Left renal pelvis (tissue), 4 donors: ENCODE measurements around the gene CMTM1. TPM values are rescaled to one million over a fixed set of nuclear protein-coding genes. Genes with fewer than 3 reads are reported as not detected.

Experiments
- DNase-seq, 4 donors: peaks; one replicate each; pipeline ENCODE4 v3.0.0-alpha.2; 2013; ENCODE audit warnings: low read depth in 4 of 4, low spot score in 3 of 4
- polyA plus RNA-seq, 4 donors: library from polyadenylated mRNA; unstranded; fragments of 120-200 nt; gene quantifications; one replicate each; pipeline ENCODE4 v1.2.1, GENCODE V29; 2013; ENCODE audit not compliant: insufficient read length in 4 of 4

The CMTM1 gene, protein sequence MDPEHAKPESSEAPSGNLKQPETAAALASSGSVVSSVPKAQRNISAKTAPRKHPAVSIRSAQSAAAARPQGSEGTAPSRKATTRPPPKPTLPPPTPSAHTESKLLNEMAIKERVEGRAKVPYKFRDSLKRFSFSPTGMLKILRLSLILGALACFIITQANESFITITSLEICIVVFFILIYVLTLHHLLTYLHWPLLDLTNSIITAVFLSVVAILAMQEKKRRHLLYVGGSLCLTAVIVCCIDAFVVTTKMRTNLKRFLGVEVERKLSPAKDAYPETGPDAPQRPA
- 1 to 10 TPM; 5.2 to 9.8 (median 6.7) TPM for polyA plus RNA-seq

DNA sequence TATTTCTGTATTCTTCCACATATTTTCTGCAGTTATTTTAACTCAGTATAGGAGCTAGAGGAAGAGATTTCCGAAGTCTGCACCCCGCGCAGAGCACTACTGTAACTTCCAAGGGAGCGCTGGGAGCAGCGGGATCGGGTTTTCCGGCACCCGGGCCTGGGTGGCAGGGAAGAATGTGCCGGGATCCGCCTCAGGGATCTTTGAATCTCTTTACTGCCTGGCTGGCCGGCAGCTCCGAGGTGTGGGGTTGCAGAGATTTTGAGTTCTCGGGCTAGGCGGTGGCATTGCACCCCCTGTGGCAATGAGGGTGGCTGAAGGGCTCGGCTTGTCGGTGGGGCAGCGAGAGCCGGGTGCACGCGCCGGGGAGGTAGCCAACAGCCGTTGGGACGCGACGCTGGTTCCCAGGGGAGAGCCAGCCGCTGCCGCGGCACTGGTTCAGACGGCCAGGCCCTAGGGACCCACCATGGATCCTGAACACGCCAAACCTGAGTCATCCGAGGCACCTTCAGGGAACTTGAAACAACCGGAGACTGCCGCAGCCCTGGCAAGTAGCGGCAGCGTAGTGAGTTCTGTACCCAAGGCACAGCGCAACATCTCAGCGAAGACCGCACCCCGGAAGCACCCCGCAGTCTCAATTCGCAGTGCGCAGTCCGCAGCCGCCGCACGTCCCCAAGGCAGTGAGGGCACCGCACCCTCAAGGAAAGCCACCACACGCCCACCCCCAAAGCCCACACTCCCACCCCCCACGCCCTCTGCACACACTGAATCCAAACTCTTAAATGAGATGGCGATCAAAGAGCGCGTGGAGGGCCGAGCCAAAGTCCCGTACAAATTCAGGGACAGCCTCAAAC is at the start of gene CMTM1:
TSS of gene CMTM1 (plus strand) at position 389 of the 851 bp plus-strand sequence. CDS start at position 464, 75 bp downstream.
- DNase-seq, result no peak

DNA sequence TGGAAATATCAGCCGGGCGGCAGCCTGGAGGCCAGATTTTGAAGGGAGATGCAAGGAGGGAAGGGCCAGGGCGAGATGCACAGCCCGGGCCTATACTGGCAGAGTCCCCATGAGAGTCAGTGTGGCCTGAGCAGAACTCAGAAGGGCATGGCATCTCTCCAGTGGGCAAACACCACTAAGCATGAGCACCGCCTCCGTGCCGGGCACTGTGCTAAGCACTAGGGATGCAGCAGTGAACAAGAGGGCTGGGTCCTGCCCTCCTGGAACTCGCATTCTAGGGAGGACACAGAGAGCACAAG is 49.8 kb upstream of the CMTM1 start:
- no peak for DNase-seq

DNA sequence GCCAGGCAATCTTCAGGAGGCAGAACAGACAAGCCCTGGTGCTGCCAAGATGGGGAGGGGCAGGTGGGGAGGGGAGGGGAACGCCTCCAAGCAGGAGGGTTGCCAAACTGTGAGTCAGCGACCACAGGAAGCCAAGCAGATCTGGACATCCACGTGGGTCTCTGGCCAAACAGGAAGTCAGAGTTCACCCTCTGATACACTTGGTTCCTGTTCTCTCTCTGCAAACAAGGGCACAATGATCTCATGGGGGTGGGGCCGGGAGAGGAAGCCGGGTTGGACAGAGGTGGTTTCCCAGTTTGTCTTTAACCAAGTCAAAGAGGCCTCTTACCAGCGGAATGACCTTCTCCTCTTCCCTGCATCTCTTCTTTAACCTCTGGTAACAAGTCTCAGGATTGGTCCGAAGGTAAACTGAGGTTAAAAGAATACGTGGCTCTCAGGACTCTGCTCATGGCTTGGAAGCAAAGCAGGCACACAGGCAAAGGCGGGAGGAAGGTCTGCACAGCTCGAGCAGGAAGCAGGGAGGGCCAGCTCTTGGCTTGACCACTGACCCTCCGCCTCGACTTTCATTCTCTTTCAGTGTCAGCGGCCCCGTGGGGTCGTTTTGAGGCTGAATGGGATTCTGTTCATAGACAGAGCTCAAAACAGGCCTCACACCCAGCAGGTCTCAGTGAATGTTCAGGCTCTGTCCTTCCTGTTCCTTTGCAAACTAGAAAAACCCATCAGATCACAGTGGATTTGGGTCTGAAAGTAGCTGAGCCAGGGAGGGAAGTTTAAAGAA is 49.2 kb upstream of the CMTM1 start:
- peak; percentile 64 to 81 (median 70) for DNase-seq

DNA sequence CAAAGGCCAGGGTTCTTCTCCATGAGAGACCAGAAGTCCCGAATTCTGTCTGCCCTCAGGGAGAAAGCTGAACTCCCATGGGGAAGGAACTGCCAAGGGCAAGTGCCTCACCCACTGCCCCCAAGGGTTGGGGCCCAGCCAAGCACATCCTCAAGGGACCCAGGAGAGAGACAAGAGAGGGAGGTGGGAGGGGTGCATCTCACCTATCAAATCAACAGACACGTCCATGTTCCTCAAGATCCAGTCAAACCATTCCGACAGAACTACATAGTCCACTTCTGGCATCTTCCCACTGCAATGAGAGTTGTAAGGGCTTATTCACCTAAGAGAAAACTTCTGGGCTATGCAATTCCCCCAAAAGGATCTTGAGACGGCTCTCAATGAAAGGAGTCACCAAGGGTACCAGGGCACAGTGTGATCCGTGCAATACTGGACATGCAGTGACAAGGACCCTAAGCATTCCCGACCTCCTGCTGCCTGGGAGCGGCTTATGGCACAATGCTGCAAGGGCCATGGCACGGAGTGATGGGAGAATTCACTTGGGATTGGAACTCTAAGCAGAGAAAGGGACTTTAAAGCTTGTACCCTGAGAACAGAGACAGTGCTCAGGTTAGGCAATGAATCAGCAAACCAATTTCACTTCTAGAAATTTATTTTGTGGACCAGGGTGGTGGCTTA is 48.5 kb upstream of the CMTM1 start:
- no peak for DNase-seq

DNA sequence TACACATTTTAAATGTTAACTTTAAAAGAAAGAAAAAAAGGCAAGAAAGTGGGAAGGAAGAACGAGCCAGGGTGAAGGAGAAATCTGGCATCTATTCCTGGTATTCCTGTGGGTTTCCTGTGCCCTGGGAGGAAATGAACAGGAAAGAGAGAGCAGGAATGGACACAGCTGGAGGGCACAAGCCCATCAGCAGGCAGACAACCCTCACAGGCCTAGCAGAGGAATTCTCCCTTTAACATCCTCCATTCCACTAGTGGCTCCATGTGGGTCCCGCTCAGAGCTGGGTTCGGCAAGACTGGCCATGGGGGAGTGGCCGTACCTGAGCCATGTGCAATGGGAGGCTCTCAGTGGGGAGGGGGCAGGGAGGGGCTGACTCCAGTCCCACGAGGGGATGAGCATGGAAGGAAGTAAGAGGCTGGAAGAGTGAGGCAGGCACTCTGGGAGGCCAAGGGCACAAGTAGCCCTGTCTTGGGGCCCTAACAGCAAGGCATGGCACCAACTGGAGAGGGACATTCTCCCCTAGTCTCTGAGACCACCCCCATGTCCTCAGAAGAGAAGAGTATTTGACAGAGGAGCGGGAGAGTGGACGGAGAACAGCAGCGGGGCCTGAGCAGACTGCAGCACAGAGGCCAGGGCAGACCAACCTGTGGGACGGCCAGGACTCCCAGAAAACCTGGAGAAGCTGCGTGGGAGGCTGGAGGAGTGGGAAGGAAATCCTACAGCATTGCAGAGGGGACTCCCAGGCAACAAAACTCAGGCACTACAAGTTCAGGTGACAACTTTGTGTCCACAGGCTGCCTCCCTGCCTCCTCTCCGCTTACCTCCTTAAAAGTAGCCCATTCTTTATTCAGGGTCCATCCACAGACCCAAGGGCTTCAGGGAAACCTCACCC is 46.5 kb upstream of the CMTM1 start:
- DNase-seq, result no peak

DNA sequence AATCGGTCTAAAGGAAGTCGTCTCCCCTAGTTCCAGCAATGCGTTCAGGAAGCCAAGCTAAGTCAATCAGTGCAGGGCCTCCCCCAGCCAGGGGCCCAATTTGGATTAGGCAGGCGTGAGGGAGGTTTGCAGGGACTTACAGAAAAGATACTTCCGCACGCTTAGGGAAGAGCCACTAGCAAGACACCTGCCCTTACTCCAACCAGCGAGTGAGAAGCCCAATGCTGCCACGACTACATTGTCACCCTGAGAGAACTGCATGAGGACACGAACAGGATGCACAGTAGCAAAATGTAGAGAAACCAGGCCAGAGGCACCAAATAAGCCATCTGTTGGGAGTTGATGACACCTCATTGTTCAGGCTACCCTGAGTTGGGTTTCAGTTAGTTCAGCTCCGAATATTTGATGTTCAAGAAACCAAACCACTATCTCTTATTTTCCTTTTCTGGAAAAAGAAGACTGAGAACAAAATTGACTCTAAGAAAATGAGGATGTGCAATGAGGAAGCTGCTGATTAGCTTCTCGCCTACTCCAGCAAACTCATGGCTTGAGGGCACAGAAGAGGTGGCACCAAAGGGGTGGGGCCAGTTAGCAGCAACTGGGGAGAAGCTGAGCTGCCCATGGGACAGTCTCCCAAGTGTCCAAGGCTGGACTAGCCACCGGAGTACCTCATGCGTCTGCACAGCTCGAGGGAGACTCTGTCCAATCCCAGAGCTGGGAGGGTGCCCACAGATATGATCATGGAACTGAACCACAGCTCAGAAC is 45.7 kb upstream of the CMTM1 start:
- DNase-seq, result no peak

DNA sequence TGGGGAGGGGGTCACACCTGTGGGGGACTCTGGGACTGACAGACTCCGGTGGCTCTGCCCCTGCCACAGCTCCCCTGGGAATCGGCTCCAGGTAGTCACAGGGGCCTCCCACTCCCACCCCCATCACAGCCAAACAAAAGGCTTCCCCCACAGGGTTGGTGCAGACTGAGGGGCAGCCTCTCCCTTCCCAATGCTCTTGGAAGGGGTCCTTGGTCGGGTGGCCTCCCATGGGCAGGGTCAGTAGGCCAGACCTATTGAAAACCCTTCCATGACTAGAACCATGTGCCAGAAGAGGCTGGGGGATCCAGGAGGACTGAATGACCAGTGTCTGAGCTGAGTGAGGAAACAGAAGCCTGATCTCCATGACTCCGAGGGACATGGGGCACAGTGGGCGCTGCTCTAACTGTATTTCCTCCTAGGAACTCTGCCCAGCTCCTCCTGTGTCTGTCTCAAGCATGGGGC is 45.0 kb upstream of the CMTM1 start:
- no peak for DNase-seq

DNA sequence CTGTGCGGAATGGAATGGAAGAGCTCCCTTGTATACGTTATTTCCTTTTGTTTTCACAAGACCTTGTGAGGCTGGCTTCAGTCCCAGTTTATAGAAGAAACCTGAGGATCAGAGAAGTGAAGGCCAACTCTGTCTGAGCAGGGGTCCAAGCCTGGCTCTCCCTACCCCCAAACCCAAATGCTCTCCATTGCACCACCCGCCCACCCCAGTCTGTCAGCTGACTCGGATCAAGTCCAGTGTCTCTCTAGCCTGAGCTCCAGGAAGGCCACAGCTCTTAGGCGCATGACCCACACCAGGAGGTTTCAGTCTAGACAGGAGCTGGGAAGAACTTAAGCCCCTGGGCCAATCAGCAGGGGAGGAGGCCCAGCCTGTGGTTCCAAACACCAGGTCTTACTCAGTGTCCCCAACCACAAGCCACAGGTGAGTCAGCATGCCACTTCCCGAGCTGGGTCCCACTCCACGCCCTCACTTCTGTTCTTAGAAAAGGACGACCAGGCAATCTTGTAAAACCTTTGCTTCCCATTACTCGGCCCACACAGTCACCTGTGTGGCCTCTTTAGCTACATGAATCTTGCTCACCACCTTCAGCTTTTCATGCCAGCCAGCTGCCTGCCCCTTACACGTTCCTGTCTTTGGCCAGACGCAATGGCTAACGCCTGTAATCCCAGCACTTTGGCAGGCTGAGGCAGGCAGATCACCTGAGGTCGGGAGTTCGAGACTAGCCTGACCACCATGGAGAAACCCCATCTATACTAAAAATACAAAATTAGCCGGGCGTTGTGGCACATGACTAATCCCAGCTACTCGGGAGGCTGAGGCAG is 44.1 kb upstream of the CMTM1 start:
- DNase-seq, result no peak

DNA sequence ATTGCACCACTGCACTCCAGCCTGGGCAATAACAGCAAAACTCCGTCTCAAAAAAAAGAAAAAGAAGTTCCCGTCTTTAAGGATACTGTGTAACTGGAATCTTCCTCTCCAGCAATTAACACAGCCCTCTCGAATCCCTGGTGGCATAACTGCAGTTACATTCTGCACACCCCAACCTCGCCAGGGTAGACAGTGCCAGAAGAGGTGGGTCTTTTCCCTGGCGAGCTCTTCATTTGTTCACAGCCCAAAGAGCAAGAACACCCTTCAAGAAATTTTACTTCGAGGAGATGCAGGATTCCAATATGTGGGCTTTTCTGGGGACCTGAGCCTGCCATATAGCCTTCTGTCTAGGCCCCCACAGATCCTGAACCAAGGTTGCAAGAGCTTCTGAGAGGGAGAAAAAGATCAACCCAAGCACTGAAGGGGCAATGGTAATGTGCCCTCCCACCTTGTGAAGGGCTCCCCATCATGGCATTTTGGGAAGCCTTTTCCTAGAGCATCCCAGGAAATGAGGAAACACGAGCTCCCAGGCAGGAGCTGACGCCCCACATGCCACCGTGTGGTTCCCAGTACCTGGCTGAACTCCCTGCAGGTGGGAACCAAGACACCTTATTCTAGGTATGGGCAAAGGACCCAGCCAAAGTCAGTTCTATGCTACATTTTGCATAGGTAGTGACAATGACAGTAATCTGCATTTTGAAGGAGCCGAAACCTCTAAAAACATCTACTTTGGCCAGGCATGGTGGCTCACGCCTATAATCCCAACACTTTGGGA is 43.2 kb upstream of the CMTM1 start:
- no peak for DNase-seq

DNA sequence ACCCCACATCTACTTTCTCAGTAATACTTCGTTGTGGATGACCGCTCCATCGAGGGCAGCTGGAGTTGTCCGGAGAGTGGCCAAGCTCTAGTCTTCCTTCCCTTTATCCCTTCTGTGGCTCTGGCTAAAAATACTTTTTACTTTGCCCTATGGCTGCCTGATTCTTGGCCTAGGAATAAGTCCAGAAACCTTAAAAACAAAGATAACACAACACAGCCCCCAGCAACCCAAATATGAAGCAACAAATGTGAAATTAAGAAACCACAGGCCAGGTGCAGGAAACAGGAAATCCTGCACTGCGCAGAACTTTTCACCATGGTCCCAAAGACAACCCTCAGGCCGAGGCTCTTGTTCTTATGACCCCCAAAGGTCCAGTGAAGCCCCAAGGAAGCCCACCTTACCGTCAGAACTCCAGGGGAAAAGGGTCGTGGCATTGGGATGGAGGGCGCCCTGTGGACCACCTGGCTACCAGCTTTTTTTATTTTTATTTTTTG is 42.3 kb upstream of the CMTM1 start:
- no peak for DNase-seq

DNA sequence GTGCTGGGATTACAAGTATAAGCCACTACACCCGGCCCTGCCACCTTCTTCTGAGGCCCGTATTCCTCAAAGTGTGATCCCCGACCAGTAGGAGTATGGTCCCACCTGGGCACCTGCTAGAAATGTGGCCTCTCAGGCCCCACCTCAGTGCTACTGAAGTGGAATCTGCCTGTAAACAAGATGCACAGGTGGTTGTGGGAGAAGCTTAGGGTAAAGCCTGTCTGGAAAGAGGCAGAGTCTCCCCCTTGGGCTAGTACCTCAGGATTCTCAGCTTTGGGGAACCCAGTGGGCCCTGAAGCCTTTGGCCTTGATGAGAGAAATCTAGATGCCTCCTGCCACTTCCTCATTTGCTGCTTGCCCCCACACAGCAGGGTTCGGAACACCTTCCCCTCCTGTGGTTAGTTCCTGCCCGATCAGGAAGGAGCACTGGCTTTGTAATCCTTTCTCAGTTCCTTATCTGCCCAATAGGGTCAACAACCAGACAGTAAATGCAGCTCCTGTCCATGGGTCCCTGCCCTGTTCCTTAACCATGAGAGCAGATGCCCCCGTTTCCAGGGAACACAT is 41.6 kb upstream of the CMTM1 start:
- DNase-seq, result no peak

DNA sequence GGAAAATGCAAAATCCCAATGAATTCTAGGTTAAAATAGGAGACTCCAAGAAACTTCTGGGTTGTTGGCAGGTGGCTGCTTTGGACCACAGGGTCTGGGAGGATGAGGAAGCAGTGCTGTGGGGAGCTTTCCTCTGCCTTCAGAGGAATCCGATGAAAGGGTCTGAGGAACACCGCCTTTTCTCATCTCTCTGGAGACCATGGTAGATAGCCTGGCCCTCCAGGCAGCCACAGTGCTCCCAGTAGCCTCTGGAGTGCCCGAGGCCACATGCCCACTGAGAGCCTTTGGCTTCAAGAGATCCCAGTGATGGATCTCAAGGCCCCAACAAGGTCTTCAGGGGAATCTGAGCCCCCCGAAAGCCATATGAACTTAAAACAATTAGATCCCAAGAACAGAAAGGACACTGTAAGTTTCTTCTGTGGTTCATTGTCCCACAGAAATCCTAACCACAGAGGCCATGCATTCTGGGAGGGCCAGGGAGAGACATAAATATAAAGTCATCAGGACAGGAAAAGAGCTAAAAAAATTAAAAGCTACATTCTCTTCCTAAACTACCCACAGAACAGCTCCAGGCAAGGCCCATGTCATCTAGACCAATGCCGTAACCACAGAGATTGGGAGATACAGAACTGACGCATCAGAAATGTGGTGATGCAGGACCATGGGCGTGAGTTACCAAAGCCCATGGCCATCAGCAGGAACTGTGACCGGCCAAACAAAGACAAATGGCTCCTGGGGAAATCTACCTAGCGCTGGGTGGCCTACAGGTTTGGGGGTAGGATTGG is 40.7 kb upstream of the CMTM1 start:
- no peak for DNase-seq

DNA sequence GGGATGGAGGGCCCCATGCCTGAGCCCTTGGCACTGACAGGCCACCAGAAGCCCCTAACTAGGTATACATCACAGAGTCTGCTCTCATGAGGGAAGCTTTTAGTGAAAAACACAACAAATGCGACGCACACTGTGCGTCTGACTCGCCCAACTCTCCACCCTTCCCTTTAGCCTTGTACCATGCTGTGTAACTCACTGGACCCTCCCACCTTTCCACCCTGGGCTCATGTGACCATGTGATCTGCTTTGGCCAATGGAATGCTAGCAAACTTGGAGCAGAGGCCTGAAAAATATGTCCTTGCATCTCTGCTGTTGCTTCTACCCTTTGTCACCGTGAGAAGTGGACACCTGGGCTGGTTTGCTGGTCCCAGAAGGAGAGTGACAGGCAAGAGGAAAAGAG is 37.9 kb upstream of the CMTM1 start:
- no peak for DNase-seq

DNA sequence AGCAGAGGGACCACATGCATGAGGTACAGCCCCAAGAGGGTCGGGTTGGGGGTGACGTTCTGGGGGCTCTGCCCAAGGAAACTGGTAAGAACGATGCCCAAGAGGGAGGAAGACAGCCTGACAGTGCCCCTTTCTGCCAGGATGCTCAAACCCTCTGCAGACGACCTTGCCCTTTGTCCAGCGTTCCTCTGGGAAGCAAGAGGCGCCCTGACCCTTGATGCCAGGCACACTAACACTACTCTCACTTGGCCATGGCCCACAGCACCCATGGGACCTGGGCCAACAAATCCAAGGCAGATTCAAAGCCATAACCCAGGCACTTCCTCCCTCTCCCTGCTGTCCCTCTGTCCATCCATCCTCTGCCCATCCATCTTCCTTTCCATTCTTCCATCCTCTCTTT is 36.8 kb upstream of the CMTM1 start:
- DNase-seq, result no peak

DNA sequence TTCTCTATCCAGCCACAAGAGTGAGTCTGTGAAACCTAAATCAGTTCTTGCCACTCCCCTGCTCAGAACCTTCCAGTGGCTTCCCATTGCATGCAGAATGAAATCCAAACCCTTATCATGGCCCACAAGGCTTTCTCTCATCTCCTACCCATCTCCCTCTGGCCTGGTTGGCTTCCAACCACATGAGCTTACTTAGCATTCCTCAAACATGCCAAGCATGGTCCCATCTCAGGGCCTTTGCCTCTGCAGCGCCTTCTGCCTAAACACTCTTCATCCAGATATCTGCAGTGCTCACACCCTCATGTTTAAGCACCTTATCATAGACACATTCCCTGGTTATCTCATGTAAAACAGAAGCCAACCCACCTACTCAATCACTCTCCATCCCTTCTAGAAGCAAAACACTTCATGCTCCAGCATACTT is 31.9 kb upstream of the CMTM1 start:
- DNase-seq, result no peak

DNA sequence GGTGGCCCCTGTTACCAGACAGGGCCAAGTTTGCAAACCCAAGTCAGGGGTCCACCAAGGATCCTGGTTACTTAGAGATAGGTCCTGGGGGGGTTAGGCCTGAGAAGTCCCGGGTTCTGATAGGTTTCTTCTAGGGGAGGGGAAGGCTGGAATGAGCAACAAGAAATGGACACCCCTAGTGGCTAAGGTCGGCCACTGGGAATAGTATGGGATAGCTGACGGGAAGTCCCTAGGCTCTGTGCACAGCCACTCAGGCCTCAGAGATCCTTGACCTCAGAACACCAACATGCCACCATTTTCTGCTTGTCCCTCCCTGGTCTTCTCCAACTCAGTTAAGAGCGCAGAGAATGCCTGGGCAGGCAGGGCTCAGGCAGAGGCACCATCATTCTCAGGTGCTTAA is 29.7 kb upstream of the CMTM1 start:
- DNase-seq, result no peak
